ENCODE measurements around the gene SSBP2. TPM values are rescaled to one million over a fixed set of nuclear protein-coding genes. Genes with fewer than 3 reads are reported as not detected.
A peak's percentile ranks its signal among the peaks of the same experiment; 100 is the strongest.
"Not testable (repeated sequence)": the region's sequence is repeated elsewhere in the genome, so short reads cannot be mapped to it uniquely, and the experiment has no call there.

Gene SSBP2
- total RNA-seq, 1 experiment from 2014 or later, result 34.2 TPM

GRCh38 chr5:81525690-81526089 is 225.2 kb downstream of the SSBP2 start:
- DNase-seq (ENCODE audit: low read depth), result no peak

GRCh38 chr5:81524015-81524414 is 226.9 kb downstream of the SSBP2 start:
- no peak for DNase-seq (ENCODE audit: low read depth)

GRCh38 chr5:81522571-81522970 is 228.3 kb downstream of the SSBP2 start:
- no peak for DNase-seq (ENCODE audit: low read depth)

- no peak for DNase-seq (ENCODE audit: low read depth)
These were observed 230.1 kb downstream of the SSBP2 start for GRCh38 chr5:81520769-81521168.

GRCh38 chr5:81519217-81519905 is 231.5 kb downstream of the SSBP2 start:
- no peak for DNase-seq (ENCODE audit: low read depth)

- no peak for DNase-seq (ENCODE audit: low read depth)
These were observed 233.4 kb downstream of the SSBP2 start for GRCh38 chr5:81517462-81517861.

- no peak for DNase-seq (ENCODE audit: low read depth)
These were observed 234.8 kb downstream of the SSBP2 start for GRCh38 chr5:81516091-81516490.

- DNase-seq (ENCODE audit: low read depth), result peak; percentile 3
These were observed 236.9 kb downstream of the SSBP2 start for GRCh38 chr5:81513982-81514381.

- no peak for DNase-seq (ENCODE audit: low read depth)
These were observed 237.4 kb downstream of the SSBP2 start for GRCh38 chr5:81513473-81513872.

GRCh38 chr5:81506900-81507588 is 243.9 kb downstream of the SSBP2 start:
- peak; percentile 74 for DNase-seq (ENCODE audit: low read depth)

- DNase-seq (ENCODE audit: low read depth), result no peak
These were observed 244.5 kb downstream of the SSBP2 start for GRCh38 chr5:81506378-81506777.

GRCh38 chr5:81505672-81506071 is 245.2 kb downstream of the SSBP2 start:
- DNase-seq (ENCODE audit: low read depth), result no peak

GRCh38 chr5:81503602-81504001 is 247.3 kb downstream of the SSBP2 start:
- not testable (repeated sequence) for DNase-seq (ENCODE audit: low read depth)

- DNase-seq (ENCODE audit: low read depth), result no peak
These were observed 255.6 kb downstream of the SSBP2 start for GRCh38 chr5:81495286-81495685.

GRCh38 chr5:81488862-81489261 is 262.0 kb downstream of the SSBP2 start:
- no peak for DNase-seq (ENCODE audit: low read depth)

GRCh38 chr5:81486711-81487110 is 264.2 kb downstream of the SSBP2 start:
- peak; percentile 4 for DNase-seq (ENCODE audit: low read depth)

- DNase-seq (ENCODE audit: low read depth), result no peak
These were observed 268.3 kb downstream of the SSBP2 start for GRCh38 chr5:81482595-81482994.

- not testable (repeated sequence) for DNase-seq (ENCODE audit: low read depth)
These were observed 277.5 kb downstream of the SSBP2 start for GRCh38 chr5:81473395-81473794.

- DNase-seq (ENCODE audit: low read depth), result no peak
These were observed 281.2 kb downstream of the SSBP2 start for GRCh38 chr5:81469676-81470075.

- DNase-seq (ENCODE audit: low read depth), result peak; percentile 69
These were observed 300.0 kb downstream of the SSBP2 start for GRCh38 chr5:81450940-81451339.

GRCh38 chr5:81435023-81435422 is 315.9 kb downstream of the SSBP2 start:
- DNase-seq (ENCODE audit: low read depth), result no peak

- DNase-seq (ENCODE audit: low read depth), result no peak
These were observed 320.9 kb downstream of the SSBP2 start for GRCh38 chr5:81429985-81430384.

GRCh38 chr5:81429363-81429762 is 321.5 kb downstream of the SSBP2 start:
- DNase-seq (ENCODE audit: low read depth), result no peak

Data from M059J (cell line).